NCI-H146 treated with DMSO at 0.1 percent for 48 hours (cell line): ENCODE results near the gene SLC25A11.

ENCODE experiments used
- DNase-seq: peaks from one replicate; lab custom pipeline; 2025; ENCODE audit not compliant: unreplicated experiment; lab: John Stamatoyannopoulos, UW

SLC25A11 gene

DNA sequence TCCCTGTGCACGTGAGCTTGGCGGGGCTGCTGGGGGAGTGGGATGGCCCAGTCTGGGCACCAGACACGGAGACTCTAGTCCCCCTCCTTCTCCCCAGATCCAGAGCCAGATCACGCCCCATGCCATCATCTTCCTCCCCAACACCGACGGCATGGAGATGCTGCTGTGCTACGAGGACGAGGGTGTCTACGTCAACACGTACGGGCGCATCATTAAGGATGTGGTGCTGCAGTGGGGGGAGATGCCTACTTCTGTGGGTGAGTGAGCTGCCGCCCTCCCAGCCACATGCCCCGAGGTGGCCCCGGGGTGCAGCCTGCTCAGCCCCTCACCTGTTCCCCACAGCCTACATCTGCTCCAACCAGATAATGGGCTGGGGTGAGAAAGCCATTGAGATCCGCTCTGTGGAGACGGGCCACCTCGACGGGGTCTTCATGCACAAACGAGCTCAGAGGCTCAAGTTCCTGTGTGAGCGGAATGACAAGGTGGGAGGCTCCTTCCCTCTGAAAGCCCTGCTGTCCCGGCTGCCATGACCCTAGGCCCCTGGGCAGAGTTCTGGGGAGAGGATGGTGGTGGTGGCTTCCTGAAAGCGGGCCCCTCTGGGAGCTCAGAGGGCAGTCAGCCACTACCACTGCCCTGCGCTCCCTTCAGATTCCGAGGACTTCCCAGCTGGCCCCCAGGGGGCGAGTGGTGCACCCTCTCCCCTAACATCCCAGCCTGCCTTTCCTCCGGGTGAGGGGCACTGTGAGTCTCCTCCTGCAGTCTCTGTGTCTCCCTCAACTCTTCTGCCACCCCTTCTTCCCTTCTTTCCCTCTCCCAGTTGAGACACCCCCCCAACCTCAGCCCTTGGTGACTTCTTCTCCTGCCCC, 43.3 kb downstream of the SLC25A11 start:
- DNase-seq = no peak

DNA sequence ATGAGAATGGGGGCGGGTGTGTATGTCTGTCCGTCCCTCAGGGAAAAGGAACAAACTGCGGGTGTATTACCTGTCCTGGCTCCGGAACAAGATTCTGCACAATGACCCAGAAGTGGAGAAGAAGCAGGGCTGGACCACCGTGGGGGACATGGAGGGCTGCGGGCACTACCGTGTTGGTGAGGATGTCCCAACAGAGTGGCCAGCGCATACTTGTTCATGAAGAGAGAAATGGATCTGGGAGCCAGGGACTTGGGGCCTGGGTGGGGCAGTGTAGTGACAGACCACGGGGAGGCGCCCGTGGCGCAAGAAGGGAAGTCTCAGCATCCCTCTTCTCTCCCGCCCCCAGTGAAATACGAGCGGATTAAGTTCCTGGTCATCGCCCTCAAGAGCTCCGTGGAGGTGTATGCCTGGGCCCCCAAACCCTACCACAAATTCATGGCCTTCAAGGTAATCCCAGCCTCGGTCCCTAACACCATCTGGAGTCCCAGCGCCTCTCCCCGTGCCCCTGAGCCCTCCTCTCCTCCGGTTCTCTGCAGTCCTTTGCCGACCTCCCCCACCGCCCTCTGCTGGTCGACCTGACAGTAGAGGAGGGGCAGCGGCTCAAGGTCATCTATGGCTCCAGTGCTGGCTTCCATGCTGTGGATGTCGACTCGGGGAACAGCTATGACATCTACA, 44.1 kb downstream of the SLC25A11 start:
- DNase-seq = no peak

DNA sequence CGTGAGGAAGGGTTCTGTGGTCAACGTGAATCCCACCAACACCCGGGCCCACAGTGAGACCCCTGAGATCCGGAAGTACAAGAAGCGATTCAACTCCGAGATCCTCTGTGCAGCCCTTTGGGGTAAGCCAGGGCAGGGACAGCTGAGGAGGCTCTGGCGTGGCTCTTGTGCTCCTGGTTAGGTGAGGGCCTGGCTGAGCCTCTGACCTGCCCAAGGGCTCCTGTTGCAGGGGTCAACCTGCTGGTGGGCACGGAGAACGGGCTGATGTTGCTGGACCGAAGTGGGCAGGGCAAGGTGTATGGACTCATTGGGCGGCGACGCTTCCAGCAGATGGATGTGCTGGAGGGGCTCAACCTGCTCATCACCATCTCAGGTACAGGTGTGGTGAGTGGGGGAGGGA, 44.7 kb downstream of the SLC25A11 start:
- no peak for DNase-seq

DNA sequence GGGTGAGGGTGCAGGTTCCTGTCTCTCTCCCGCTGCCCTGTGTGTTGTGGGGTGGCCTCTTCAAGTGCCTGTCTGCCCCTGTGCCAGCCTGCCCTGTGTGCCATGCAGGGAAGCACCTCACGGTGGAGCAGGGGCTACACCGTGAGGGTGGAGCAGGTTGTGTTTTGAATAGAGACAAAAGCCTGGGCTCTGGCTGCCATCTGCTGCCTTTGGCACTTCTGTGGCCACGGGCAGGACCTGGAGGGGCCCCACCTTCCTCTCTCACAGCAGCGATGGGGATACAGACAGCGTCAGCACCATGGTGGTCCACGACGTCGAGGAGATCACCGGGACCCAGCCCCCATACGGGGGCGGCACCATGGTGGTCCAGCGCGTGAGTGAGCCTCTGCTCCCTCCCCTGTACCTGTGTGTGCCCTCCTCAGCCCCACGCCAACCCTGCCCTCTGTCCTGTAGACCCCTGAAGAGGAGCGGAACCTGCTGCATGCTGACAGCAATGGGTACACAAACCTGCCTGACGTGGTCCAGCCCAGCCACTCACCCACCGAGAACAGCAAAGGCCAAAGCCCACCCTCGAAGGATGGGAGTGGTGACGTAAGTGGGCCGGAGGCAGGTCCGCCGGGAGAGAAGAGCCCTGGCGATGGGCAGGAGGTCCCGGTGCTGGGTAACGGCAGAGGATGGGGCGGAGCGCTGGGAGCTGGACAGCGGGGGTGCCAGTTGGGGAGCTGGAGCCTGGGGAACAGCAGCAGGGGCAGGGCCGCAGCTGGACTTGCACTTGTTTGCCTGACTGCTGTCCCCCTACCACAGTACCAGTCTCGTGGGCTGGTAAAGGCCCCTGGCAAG, 45.9 kb downstream of the SLC25A11 start:
- DNase-seq = no peak

DNA sequence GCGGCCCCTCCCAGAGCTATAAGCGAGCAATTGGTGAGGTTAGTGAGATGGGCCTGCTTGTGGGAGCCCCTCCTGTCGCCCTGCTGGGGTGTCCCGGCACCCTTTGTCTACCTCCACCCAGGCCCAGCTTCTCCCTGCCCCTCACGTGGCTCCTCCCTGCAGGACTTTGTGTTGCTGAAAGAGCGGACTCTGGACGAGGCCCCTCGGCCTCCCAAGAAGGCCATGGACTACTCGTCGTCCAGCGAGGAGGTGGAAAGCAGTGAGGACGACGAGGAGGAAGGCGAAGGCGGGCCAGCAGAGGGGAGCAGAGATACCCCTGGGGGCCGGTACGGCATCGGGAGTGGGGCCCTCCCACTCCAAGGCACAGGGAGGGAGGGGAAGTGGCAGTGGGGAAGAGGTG, 46.6 kb downstream of the SLC25A11 start:
- no peak for DNase-seq

DNA sequence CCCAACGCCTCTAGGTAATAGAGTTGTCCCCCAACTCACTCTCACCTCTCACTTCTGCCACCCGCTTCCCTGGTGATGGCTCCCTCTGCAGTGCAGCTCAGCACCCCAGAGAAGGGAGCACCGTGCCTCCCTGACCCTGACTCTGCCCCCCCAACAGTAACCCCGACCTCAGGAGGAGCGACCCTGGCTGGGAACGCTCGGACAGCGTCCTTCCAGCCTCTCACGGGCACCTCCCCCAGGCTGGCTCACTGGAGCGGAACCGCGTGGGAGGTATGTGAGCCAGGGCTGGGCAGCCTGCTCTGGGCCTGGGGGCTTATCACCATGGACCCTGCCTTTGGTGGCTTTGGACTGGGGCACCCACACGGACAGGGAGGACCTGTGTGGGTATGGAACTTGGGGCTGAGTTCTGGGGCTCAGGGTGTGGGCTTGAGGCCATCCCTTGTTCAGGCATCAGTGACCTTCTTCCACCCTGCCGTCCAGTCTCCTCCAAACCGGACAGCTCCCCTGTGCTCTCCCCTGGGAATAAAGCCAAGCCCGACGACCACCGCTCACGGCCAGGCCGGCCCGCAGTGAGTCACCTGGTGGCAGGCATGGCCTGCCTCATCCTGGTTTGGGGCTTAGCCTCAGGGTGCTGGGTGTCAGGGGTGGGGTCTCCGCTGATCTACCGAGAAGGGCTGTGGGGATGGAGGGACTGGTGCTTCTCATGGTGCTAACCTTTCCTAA, 47.2 kb downstream of the SLC25A11 start:
- DNase-seq = no peak

DNA sequence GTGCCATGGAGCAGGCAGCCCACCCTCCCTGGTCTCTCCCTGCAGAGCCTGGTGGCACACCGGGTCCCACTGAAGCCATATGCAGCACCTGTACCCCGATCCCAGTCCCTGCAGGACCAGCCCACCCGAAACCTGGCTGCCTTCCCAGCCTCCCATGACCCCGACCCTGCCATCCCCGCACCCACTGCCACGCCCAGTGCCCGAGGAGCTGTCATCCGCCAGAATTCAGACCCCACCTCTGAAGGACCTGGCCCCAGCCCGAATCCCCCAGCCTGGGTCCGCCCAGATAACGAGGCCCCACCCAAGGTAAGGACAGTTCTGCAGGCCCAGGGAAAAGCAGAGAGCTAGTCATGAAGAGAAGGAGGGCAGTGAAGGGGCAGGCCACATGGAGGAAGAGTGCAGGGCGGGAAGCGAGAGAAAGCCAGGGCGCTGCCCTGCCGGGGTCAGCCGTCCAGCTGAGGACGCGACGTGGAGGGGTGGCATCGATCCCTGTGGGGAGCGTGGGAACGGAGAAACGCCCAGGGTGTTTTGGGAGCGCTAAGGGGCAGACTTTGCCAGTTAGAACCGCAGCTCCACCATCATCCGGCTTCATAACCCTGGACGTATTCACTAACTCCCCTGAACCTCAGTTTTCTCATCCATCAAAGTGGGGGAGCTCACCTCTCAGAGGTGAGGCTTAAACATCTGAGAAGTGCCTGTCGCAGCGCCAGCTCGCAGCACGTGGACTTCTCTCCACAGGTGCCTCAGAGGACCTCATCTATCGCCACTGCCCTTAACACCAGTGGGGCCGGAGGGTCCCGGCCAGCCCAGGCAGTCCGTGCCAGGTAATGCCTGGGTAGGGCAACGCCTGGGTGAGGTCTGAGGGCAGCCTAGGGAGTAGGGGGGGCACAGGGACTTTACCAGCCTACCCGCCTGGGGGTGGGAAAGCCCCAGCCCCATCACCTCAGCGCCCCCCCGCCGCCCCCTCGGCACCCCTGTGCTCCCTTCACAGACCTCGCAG, 48.1 kb downstream of the SLC25A11 start:
- no peak for DNase-seq

DNA sequence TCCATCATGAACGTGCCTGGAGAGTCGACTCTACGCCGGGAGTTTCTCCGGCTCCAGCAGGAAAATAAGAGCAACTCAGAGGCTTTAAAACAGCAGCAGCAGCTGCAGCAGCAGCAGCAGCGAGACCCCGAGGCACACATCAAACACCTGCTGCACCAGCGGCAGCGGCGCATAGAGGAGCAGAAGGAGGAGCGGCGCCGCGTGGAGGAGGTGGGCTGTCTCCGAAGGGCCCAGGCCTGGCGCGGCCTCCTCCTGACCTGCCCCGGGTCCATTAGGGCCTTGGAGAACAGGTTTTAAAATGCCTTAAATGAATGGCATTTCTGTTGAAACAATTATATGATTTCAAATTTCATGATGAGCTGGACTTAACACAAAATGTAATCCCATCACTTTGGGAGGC, 52.3 kb downstream of the SLC25A11 start:
- no peak for DNase-seq
